ENCODE data around the gene SMIM27. TPM values are rescaled to one million over a fixed set of nuclear protein-coding genes. Genes with fewer than 3 reads are reported as not detected.
A peak's percentile ranks its signal among the peaks of the same experiment; 100 is the strongest.
"Not testable (repeated sequence)": the region's sequence is repeated elsewhere in the genome, so short reads cannot be mapped to it uniquely, and the experiment has no call there.

Gene SMIM27
- total RNA-seq, 1 donor from 2014 or later = 12.3 TPM

DNA sequence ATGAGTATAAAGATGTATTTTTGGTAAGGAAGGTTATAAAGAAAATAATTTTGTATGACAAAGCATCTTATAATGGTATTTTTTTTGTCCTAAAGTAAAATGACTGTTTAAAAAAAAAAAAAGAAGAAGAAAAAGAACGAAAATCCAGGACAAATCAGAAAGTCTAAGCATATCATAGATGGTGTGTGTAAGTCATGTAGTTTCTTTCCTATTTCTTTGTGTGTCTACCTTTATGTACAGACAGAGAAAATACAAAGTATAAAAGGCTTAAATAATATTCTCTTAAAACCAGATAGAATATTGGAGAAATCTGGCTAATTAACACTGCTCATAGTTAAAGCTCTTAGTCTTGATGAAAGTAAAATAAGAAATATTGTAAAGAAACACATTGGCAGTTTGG, 33.9 kb upstream of the SMIM27 start:
- Histone ChIP-seq H3K4me3 (no peak overlapping the region), H3K36me3 (no peaks in the 10 kb centered on the region), H3K27me3 (ENCODE audit: low read depth) (no peaks in the 10 kb centered on the region), H3K4me1 (no peaks in the 10 kb centered on the region), H3K9me3 (no peaks in the 10 kb centered on the region), H3K27ac (no peak overlapping the region)
- DNase-seq (no peak), ATAC-seq (no peak)
- intact Hi-C loops (cut with DNase I) = no loop called here
- TF ChIP-seq, protein P1, sequence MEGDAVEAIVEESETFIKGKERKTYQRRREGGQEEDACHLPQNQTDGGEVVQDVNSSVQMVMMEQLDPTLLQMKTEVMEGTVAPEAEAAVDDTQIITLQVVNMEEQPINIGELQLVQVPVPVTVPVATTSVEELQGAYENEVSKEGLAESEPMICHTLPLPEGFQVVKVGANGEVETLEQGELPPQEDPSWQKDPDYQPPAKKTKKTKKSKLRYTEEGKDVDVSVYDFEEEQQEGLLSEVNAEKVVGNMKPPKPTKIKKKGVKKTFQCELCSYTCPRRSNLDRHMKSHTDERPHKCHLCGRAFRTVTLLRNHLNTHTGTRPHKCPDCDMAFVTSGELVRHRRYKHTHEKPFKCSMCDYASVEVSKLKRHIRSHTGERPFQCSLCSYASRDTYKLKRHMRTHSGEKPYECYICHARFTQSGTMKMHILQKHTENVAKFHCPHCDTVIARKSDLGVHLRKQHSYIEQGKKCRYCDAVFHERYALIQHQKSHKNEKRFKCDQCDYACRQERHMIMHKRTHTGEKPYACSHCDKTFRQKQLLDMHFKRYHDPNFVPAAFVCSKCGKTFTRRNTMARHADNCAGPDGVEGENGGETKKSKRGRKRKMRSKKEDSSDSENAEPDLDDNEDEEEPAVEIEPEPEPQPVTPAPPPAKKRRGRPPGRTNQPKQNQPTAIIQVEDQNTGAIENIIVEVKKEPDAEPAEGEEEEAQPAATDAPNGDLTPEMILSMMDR (IDR thresholded peaks at IDR 0.05) = no peak

DNA sequence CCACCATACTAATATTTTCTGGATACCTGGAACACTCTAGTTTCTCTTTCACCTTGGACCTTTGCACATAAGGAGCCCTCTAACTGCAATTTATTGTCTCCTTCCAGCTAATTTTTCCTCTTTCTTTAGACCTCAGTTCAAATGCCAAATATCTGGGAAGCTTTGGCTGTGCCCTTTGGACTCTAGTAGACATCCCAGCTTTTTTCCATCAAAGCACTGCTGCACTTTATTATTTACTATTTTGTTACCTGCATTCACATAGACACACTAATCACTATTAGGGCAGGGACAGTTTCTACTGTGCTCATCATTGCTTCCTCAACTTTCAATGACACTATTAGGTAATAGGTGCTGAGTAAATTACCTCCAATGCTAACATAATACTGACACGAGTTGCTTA, 28.2 kb upstream of the SMIM27 start:
- TF ChIP-seq, protein P1 (IDR thresholded peaks at IDR 0.05) = no peak
- no peaks in the 10 kb centered on the region for H3K27me3 ChIP-seq (ENCODE audit: low read depth)
- H3K36me3 ChIP-seq = no peaks in the 10 kb centered on the region
- peaks cover 28% of the 10 kb centered on the region for H3K4me1 ChIP-seq
- DNase-seq (no peak), ATAC-seq (no peak)
- no peaks in the 10 kb centered on the region for H3K9me3 ChIP-seq
- H3K27ac ChIP-seq = no peak overlapping the region
- H3K4me3 ChIP-seq = peak overlapping the region; percentile 78
- intact Hi-C loops (cut with DNase I) = no loop called here

DNA sequence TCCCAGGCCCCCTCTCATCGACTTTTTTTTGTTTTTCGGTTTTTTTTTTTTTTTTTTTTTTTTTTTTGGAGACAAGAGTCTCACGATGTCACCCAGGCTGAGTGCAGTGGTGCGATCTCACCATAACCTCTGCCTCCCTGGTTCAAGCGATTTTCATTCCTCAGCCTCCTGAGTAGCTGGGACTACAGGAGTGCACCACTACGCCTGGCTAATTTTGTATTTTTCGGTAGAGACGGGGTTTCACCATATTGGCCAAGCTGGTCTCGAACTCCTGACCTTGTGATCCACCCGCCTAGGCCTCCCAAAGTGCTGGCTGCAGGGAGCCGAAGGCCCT, 27.6 kb upstream of the SMIM27 start:
- H3K4me1 ChIP-seq = peaks cover 28% of the 10 kb centered on the region
- H3K36me3 ChIP-seq; H3K27me3 ChIP-seq (ENCODE audit: low read depth); intact Hi-C loops (cut with DNase I); ATAC-seq; H3K27ac ChIP-seq; DNase-seq; H3K9me3 ChIP-seq: not testable (repeated sequence)
- H3K4me3 ChIP-seq = peak overlapping the region; percentile 78

DNA sequence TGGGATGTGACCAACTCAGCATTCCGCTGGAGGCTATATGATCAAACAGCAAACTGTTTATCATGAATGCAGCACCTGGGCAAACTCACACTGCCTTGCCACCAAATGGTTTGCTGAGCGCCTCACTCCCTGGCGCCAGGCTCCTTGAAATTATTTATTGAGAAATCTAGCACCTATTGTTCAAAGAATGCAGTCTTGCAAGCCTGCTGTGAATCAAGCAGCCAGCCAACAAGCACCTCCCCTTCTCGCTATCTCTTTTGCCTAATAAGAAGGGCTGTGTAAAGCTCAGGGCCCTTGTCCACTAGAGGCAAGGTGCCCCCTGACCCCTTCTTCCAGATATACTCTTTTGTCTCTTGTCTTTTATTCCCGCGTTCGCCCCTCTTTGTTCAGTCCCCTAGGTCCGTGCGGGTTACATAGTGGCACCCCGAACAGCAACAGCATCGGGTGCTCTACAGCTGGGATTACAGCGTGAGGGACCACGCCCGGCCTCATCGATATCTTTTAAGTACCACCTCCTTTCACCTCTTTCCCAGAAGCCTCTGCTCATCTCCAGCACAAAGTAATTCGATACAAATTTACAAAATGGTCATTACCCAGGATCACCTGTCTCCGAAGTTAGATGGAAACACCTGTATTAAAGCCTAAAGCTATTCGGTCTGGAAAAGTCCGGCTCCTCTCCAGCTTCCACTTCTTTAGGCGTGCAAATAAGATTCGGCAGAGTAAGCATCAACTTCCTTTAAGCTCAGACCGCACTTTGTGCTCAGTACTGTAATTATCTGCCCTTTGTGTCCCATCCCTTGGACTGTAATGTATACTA, 27.0 kb upstream of the SMIM27 start:
- H3K27ac ChIP-seq = peak overlapping the region; percentile 88
- DNase-seq (no peak), ATAC-seq (peak; percentile 49 to 64)
- H3K36me3 ChIP-seq = no peaks in the 10 kb centered on the region
- H3K4me3 ChIP-seq = peak overlapping the region; percentile 78
- H3K4me1 ChIP-seq = peaks cover 28% of the 10 kb centered on the region
- H3K27me3 ChIP-seq (ENCODE audit: low read depth) = no peaks in the 10 kb centered on the region
- no peaks in the 10 kb centered on the region for H3K9me3 ChIP-seq
- intact Hi-C loops (cut with DNase I) = no loop called here
- TF ChIP-seq, protein P1 (IDR thresholded peaks at IDR 0.05) = no peak

DNA sequence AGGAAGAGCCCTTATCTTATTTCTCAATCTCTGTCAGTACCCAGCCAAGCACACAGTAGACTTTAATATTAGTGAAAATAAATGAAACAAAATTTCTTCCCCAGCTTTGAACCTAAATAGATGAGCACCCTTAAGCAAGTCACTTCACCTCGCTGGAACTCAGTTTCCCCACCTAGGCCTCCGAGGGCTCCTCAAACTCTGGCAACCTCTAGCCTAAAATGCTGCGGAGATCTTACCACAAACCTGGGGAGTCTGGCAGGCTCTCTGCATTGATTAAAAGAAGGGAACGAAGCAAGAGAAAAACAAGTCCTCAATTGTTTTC, 26.5 kb upstream of the SMIM27 start:
- Histone ChIP-seq H3K4me3 (peak overlapping the region; percentile 78), H3K27me3 (ENCODE audit: low read depth) (no peaks in the 10 kb centered on the region), H3K27ac (peak overlapping the region; percentile 88), H3K36me3 (no peaks in the 10 kb centered on the region), H3K9me3 (no peaks in the 10 kb centered on the region), H3K4me1 (peaks cover 28% of the 10 kb centered on the region)
- ATAC-seq = no peak
- intact Hi-C loops (cut with DNase I) = no loop called here
- DNase-seq = no peak
- TF ChIP-seq, protein P1 (IDR thresholded peaks at IDR 0.05) = no peak

DNA sequence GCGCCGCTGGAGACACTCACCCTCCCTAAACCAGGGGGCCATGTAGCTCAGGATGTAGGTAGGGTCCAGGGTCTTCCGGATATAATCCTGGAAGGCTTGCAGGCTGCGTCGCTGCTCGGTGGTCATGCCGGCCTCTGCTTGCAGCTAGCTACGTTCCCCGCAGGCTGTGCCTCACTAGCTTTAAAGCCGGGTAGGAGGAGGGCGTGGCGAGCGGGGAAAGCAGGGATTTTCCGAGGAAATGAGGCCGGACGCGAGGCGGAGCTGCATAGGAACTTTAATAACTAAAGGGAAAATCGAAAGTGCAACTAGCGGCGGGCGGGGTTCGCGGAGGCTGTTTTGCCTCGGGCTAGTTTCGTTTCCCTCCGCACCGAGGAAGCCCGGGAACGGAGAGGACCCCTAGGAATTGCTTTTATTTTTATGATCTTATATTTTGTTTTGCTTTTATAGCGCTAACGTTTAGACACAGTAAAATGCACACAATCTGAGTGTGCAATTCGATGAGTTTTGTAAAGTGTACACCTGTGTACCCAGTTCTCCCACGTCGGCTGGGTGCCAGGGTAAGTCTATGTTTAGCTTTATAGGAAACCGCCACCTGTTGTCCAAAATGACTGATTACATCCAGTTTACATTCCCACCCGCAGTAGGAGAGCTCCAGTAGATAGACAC, 26.0 kb upstream of the SMIM27 start, which contains the start of gene RIGI:
RIGI (minus strand) TSS at position 156 of the 666 bp plus-strand sequence; CDS start at position 126, 30 bp downstream.
- intact Hi-C loops (cut with DNase I) = no loop called here
- H3K27ac ChIP-seq = peak within 1 kb of the TSS; percentile 88
- peaks cover 28% of the 10 kb centered on the region for H3K4me1 ChIP-seq
- no peaks in the 10 kb centered on the region for H3K36me3 ChIP-seq
- peak within 1 kb of the TSS; percentile 78 for H3K4me3 ChIP-seq
- no peaks in the 10 kb centered on the region for H3K27me3 ChIP-seq (ENCODE audit: low read depth)
- ATAC-seq (peak; percentile 94 to 97), DNase-seq (peak; percentile 96)
- H3K9me3 ChIP-seq = no peaks in the 10 kb centered on the region
- TF ChIP-seq, protein P1 (IDR thresholded peaks at IDR 0.05) = peak; percentile 42
